ENCODE results near the gene PLCD1.
A peak's percentile ranks its signal among the peaks of the same experiment; 100 is the strongest.

Gene PLCD1

DNA sequence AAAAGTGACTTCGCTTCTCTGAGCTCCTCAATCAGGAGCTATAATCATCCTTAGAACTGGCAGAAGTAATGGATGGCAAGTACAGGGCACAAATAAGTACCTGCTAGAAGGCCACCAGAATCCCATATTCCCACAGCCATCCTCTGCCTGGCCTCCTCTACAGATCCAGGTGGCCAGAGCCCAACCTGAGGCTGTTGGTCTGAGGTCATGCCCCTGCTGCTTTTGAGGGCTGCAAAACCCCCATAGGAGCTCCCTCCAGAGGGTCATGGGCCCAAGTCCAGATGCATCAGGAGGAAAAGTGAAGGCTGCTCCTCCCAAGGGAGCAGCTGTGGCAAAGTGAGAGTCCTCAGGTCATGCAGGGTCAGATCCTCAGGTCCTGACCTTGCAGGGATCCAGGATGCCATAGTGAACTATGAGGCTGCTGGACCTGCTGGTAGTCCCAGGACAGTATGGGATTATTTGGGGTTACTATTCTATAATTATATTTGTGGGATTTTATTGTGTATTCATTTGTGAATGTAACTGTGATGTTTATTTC lies 3.0 kb upstream of the PLCD1 start:
- Histone ChIP-seq H3K27ac (peak overlapping the region; percentile 89 to 99), H3K4me3 (no peak overlapping the region)
- no peak for DNase-seq (ENCODE audit: low spot score)
- no peak for TF ChIP-seq CTCF (IDR thresholded peaks at IDR 0.05)

DNA sequence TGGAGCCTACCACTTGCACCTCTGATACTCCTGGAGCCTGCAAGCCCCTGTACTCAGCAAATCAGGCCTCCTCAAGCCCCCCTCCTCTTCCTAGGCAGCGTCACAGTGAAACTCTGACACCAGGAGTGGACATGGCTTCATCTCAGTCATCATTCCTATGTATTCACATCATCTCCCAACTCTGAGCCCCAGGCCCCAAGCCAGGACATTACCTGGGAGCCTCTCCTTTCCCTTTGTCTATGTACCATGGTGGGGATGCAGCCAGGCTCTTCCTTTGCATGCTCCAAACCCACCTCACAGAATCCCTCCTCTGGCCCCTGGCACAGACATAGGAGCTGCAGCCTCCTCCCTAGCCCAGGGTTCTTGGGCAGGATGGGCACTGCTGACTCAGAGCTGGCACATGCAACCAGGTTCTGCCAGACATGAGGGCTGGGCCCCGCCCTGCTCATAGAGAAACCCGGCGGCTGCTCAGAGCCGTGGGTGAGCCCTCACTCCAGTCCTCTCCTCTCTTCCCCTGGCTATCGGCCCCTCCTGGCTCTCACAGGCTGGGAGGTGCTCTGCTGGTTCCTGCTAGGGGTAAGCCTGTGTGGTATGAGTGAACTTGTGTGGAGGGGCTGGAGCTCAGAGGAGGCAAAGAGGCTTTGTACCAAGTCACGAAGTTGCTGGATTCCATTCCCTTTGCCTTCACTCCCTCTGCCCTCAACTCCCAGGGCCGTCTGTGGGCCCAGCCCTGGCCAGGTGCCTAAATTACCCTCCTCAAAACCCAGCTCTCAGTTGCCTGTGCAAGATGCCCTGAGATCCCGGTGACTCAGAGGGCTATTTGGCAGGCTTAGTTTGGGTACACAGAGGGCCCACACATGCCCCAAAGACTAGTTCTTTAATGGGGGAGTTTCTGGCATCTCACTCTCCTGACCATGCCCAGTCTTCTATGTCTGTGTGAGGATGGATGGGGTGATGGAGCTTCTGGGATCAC lies 1.9 kb upstream of the PLCD1 start:
- H3K27ac ChIP-seq, result peak overlapping the region; percentile 89 to 99
- DNase-seq (ENCODE audit: low spot score), result peak; percentile 87
- peak overlapping the region; percentile 11 for H3K4me3 ChIP-seq
- TF ChIP-seq CTCF (IDR thresholded peaks at IDR 0.05), result no peak

DNA sequence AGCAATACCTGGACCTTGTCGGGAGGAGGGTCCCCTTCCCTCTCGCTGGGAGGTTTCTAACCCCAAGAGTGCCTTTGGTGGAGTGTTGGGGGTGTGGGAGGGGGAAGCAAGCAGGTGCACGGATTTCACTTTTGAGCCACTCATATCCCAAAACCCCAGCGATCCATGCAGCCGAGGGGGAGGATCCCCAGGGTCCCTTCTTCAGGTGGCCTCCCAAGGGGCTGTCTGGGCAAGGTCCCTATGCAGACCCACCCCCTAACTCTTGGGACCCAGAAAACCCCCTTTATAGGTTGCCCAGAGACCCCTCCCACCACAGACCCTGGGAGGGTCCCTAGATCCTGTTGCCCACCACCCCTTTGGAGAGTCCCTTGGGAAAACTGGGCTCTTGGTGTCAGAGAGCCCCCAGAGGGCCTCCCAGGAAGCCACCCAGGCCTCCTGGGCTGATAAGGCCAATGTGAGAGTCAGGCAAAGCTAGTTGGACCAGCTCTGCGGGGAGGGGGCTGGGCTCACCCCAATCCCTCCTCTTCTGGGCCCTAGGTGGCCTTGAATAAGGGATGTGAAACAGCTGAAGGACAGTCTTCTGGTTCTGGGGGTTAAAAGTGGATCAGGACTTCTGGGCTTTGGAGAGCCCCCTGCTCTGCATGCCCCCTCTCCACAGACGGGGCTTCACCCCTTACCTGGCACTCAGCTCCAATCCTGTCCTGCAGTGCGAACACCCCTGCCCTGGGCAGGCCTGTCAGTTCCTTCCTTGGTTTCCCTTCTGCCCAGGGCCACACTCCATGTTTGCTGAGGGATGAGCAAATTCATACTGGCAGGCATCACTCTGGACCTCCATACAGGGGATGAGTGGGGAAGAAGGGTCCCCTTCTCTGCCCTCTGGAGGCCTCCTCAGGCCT lies 932 bp upstream of the PLCD1 start:
- no peak for TF ChIP-seq CTCF (IDR thresholded peaks at IDR 0.05)
- H3K27ac ChIP-seq, result peak overlapping the region; percentile 89 to 99
- no peak for DNase-seq (ENCODE audit: low spot score)

DNA sequence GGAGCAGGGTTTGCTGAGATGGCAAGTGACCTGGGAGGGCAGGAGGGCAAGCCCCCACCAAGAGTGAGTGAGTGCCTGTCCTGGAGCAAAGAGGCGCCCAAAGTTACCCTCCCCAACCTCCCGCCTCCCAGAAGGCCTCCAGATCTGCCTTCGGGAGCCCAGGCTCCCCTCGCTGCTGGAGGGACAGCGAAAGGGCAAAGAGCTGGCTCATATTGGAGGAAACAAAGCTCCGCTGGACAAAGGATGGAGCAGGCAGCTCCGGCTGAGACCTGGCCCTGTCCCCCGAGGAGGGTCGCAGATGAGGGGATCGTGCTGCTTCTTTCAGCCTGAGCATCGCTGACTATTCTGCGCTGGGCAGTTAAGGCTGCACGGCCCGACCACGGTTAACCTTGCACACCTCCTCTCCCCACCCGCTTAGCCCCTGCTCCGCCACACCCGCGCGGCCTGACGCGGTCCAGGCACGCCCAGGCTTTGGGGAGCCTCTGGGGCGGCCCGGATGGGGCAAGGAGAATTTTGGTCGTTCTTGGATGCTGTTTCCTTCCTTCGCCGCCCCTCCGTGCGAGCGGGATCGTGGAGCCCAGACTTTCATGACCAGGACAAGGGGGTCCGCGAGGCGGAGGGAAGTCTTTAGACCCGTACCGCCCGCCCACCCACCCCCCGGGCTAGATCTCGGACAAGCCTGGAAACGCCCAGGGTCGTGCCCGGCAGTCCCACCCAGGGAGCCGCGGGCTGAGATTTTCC lies 651 bp downstream of the PLCD1 start:
- TF ChIP-seq CTCF (IDR thresholded peaks at IDR 0.05), result no peak
- Histone ChIP-seq H3K4me3 (peak overlapping the region; percentile 99), H3K27ac (peak overlapping the region; percentile 89 to 99)
- DNase-seq (ENCODE audit: low spot score), result no peak

More for the DNA sequence above, 932 bp upstream of the PLCD1 start:
- peak overlapping the region; percentile 99 for H3K4me3 ChIP-seq

- DNase-seq (ENCODE audit: low spot score), result no peak
- Histone ChIP-seq H3K4me3 (peak overlapping the region; percentile 99), H3K27ac (peak overlapping the region; percentile 89 to 99)
- TF ChIP-seq CTCF (IDR thresholded peaks at IDR 0.05), result no peak
Observed at GRCh38 chr3:38027466-38028465, 1.7 kb downstream of the PLCD1 start.
